LNCaP clone FGC (cell line): ENCODE measurements around the gene JAKMIP3.
A peak's percentile ranks its signal among the peaks of the same experiment; 100 is the strongest.

ENCODE experiments used
- DNase-seq: peaks from one replicate; pipeline ENCODE4 v3.0.0-alpha.2; 2011; ENCODE audit warnings: low read depth
- H3K4me3 ChIP-seq: 2 replicates; pipeline ENCODE4 v1.5.1; 2011; ENCODE audit warnings: mild to moderate bottlenecking, low read depth, low read length, control low read depth
- CTCF ChIP-seq: IDR thresholded peaks from 2 replicates; pipeline ENCODE4 v1.5.1; 2012; ENCODE audit warnings: mild to moderate bottlenecking; ENCODE audit not compliant: control insufficient read depth, insufficient read depth; ENCODE audit errors: extremely low read depth

The JAKMIP3 gene

GRCh38 chr10:132101529-132101928, 35.8 kb downstream of the JAKMIP3 start:
- H3K4me3 ChIP-seq = no peak overlapping the region
- TF ChIP-seq CTCF = peak; percentile 19; the same call in 1 of the 2 replicates
- no peak for DNase-seq

GRCh38 chr10:132102071-132102716, 36.4 kb downstream of the JAKMIP3 start:
- no peak overlapping the region for H3K4me3 ChIP-seq
- no peak for TF ChIP-seq CTCF
- DNase-seq = no peak

GRCh38 chr10:132102717-132103110, 37.0 kb downstream of the JAKMIP3 start:
- DNase-seq = no peak
- H3K4me3 ChIP-seq = no peak overlapping the region
- TF ChIP-seq CTCF = no peak

- no peak for DNase-seq
- H3K4me3 ChIP-seq = no peak overlapping the region
- TF ChIP-seq CTCF = no peak
These were observed 37.6 kb downstream of the JAKMIP3 start for GRCh38 chr10:132103116-132103910.

- no peak for DNase-seq
- no peak for TF ChIP-seq CTCF
- no peak overlapping the region for H3K4me3 ChIP-seq
These were observed 38.3 kb downstream of the JAKMIP3 start for GRCh38 chr10:132104062-132104461.

GRCh38 chr10:132104471-132105301, 38.9 kb downstream of the JAKMIP3 start:
- DNase-seq = no peak
- TF ChIP-seq CTCF = no peak
- no peak overlapping the region for H3K4me3 ChIP-seq
